Panc1 (cell line): ENCODE data around the gene PDP2. TPM values are rescaled to one million over a fixed set of nuclear protein-coding genes. Genes with fewer than 3 reads are reported as not detected.

ENCODE experiments used
- ATAC-seq: fragments of 200-7000 bp; cut with Tn5 transposase; 2 replicates; pipeline ENCODE4 v1.9.1; 2020; ENCODE audit warnings: mild to moderate bottlenecking, moderate library complexity
- BruUV-seq: library from RNA; stranded (reverse); fragments of 400-500 nt; replicated peaks from 2 replicates; lab custom pipeline; 2021; lab: Mats Ljungman, UMichigan
- CTCF ChIA-PET: fragments of 300-600 bp; sonication (Branson Sonifier 250); formaldehyde crosslinking; loops from one replicate; lab custom pipeline; 2022; ENCODE audit warnings: antibody characterized with exemption; lab: Charles Lee
- POLR2A ChIA-PET: fragments of 300-600 bp; sonication (Branson Sonifier 250); formaldehyde crosslinking; loops from one replicate; lab custom pipeline; 2022; ENCODE audit warnings: antibody characterized with exemption; lab: Charles Lee
- DNase-seq: peaks from one replicate; pipeline ENCODE4 v3.0.0-alpha.2; 2010; ENCODE audit warnings: low read depth, low spot score
- H3K27ac ChIP-seq: 2 replicates; pipeline ENCODE4 v1.5.1; 2011; ENCODE audit warnings: mild to moderate bottlenecking, low read length, inconsistent platforms
- H3K27me3 ChIP-seq: fragments of 200-500 bp; sonication (Bioruptor generic); 2 replicates; pipeline ENCODE4 v1.6.0; 2014; ENCODE audit warnings: low read length, inconsistent platforms; ENCODE audit not compliant: control insufficient read depth, insufficient read depth
- H3K36me3 ChIP-seq: fragments of 200-500 bp; sonication (Bioruptor generic); 2 replicates; pipeline ENCODE4 v1.5.1; 2014; ENCODE audit warnings: inconsistent platforms, mild to moderate bottlenecking, low read length, moderate library complexity; ENCODE audit not compliant: control insufficient read depth, insufficient read depth
- H3K4me1 ChIP-seq: 2 replicates; pipeline ENCODE4 v1.5.1; 2011; ENCODE audit warnings: inconsistent platforms, mild to moderate bottlenecking, low read length, moderate library complexity; ENCODE audit not compliant: control insufficient read depth, insufficient read depth
- H3K4me3 ChIP-seq, 2 experiments: 2 replicates each; pipeline ENCODE4 v1.5.1; 2011 to 2012; ENCODE audit warnings: low read depth in 2 of 2, low read length in 2 of 2, mild to moderate bottlenecking in 2 of 2, inconsistent platforms in 1 of 2, moderate library complexity in 1 of 2
- H3K9me3 ChIP-seq: fragments of 200-500 bp; sonication (Bioruptor generic); 2 replicates; pipeline ENCODE4 v1.5.1; 2014; ENCODE audit warnings: low read depth, mild to moderate bottlenecking, inconsistent platforms, low read length, moderate library complexity; ENCODE audit not compliant: control insufficient read depth, insufficient read depth
- CTCF ChIP-seq: fragments of 450-650 bp; IDR thresholded peaks from 2 replicates; pipeline ENCODE4 v1.5.1; 2017; ENCODE audit warnings: mild to moderate bottlenecking
- POLR2AphosphoS5 ChIP-seq: IDR thresholded peaks from 2 replicates; pipeline ENCODE4 v1.6.1; 2012; ENCODE audit warnings: mild to moderate bottlenecking, low read depth, low read length, moderate library complexity
- REST ChIP-seq, 2 experiments: IDR thresholded peaks; 2 replicates each; pipeline ENCODE4 v1.6.1; 2011 to 2012; ENCODE audit warnings: low read depth in 2 of 2, control low read depth in 1 of 2, low read length in 1 of 2, mild to moderate bottlenecking in 1 of 2, moderate library complexity in 1 of 2; ENCODE audit not compliant: insufficient read depth in 1 of 2
- SIN3A ChIP-seq: IDR thresholded peaks from 2 replicates; pipeline ENCODE4 v1.6.1; 2012; ENCODE audit warnings: low read depth, mild to moderate bottlenecking, low read length, moderate library complexity, borderline replicate concordance; ENCODE audit not compliant: insufficient read depth
- TCF7L2 ChIP-seq: IDR thresholded peaks from 2 replicates; pipeline ENCODE4 v1.6.1; 2011; ENCODE audit warnings: mild to moderate bottlenecking, low read depth, low read length, inconsistent platforms
- in situ Hi-C: cut with HindIII; loops from 2 replicates; pipeline ENCODE4 v1.10.0; 2016; ENCODE audit warnings: low sequenced_read_pairs, low pct_unique_long_range_greater_than_20kb
- intact Hi-C: fragments of 100-400 bp; cut with micrococcal nuclease; formaldehyde crosslinking; loops from one replicate; pipeline ENCODE4 v1.10.0; 2022; ENCODE audit not compliant: unreplicated experiment
- total RNA-seq: library from RNA; stranded (reverse); gene quantifications from one replicate; pipeline ENCODE4 v1.2.1, GENCODE V29; 2021; ENCODE audit not compliant: unreplicated experiment

The PDP2 gene
- total RNA-seq, 1 experiment from 2014 or later, result 15.9 TPM

- Histone ChIP-seq H3K4me3 (no peak overlapping the region), H3K9me3 (no peaks in the 10 kb centered on the region), H3K27me3 (no peaks in the 10 kb centered on the region; the same call in 1 of the 2 replicates), H3K36me3 (no peaks in the 10 kb centered on the region), H3K27ac (no peak overlapping the region), H3K4me1 (no peaks in the 10 kb centered on the region)
- intact Hi-C loops (no loop called here), in situ Hi-C loops (no loop called here)
- ChIA-PET POLR2A (no interaction called here), CTCF (no interaction called here)
- TF ChIP-seq REST (IDR thresholded peaks at IDR 0.05; ENCODE audit: insufficient read depth in 1 of 2, low read depth in 2 of 2, low read length in 1 of 2) (no peak), POLR2AphosphoS5 (no peak), CTCF (no peak), TCF7L2 (no peak), SIN3A (no peak)
- no TSS peak for BruUV-seq
- no peak for ATAC-seq
- no peak for DNase-seq
These were observed 30.1 kb upstream of the PDP2 start for GRCh38 chr16:66850115-66850815.

- BruUV-seq, result no TSS peak
- Histone ChIP-seq H3K4me1 (no peaks in the 10 kb centered on the region), H3K27me3 (no peaks in the 10 kb centered on the region), H3K9me3 (no peaks in the 10 kb centered on the region), H3K4me3 (no peak overlapping the region), H3K27ac (no peak overlapping the region), H3K36me3 (no peaks in the 10 kb centered on the region)
- ATAC-seq, result no peak
- ChIA-PET POLR2A (no interaction called here), CTCF (no interaction called here)
- DNase-seq, result no peak
- in situ Hi-C loops (no loop called here), intact Hi-C loops (no loop called here)
- TF ChIP-seq REST (IDR thresholded peaks at IDR 0.05; ENCODE audit: insufficient read depth in 1 of 2, low read depth in 2 of 2, low read length in 1 of 2) (no peak), POLR2AphosphoS5 (no peak)
These were observed 28.9 kb upstream of the PDP2 start for GRCh38 chr16:66851166-66851964.
